ENCODE data around the gene PRKCE.

Gene PRKCE

DNA sequence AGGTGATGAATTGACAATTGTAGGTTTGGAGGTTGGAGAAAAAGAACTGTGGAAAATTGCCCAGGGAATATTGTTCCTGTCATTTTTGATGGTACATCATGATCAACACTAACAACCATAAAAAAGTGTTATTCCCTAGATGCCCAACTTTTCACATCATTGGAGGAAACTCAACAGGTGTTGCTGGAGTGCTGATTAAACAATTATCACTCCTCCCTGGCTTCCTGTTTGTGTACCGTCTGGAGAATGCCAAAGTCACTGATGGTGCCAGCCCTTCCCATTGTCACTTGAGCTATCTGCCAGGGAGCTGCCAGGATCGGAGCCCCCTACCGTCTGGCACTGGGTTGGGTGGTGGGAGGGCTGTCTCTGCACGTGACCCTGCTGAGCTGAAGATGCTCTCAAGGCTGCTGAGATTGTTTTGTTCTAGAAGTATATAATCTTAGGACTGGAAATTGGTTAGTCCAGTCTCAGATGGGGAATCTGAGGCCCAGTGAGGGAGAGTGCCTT lies 156.9 kb downstream of the PRKCE start:
- DNase-seq (ENCODE audit: low spot score), result no peak

- DNase-seq (ENCODE audit: low spot score), result no peak
Observed at GRCh38 chr2:45809205-45809604, 157.7 kb downstream of the PRKCE start.

DNA sequence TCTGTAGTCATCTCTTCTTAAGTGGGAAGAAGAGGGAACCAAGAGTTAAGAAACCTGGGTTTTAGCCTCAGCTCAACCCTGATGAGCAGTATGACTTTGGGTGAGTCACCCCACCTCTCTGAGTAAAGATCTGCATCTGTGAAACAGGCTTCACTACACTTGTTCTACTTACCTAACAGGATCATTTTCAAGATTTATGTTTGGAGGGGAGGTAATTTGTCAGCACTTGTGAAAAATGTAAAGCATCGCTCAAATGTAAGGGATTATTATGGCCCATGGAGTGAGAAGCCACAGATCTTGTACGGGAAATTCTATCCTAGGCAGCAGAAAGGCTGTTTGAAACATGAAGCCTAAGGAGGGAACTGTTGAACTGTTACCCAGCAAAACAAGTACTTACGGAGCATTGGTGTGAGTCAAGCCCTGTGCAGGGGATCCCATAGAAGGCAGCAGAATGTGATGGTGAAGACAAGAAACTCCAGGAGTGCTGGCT lies 160.6 kb downstream of the PRKCE start:
- DNase-seq (ENCODE audit: low spot score), result no peak

DNA sequence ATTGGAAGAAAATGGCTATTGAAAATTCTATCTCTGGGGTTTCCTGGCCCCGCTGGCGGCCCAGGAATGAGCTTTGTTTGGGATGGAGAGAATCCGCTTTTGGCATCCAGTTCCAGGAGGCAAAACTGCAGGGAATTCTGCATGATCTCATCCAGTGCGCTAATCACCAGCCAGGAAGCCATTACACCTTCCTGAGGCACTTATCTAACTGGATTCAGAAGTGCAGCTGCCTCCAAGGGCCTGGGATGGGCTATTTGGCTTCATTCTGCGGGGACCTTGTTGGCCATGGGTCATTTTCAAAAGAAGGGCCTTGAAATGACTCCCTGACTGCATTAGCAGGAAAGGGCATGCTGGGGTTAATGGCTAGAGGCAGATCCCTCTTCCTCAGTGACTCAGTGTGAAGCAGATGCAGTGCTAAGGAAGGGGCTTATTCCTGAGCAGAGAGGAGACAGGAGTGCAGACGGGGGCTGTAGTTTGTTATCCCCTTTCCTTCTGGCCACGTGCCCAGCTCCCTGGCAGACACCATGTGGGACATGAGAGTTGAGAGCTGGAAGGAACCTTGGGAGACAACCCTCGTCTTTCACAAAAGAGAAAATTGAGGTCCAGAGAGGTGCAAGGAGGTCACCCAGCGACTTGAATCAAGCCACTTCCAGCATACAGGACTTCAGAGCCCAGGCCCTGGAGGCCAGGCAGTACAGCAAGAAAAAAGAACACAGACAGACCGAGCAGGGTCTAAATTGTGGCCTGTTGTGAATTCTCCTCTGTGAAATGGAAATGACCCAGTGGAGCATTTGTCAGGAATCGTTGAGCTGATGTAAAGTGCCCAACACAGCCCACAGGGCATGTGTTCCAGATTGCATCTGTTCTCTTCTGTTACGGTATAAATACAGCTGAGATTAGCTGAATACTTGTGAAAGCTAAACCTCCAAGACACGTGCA lies 161.8 kb downstream of the PRKCE start:
- DNase-seq (ENCODE audit: low spot score), result no peak

DNA sequence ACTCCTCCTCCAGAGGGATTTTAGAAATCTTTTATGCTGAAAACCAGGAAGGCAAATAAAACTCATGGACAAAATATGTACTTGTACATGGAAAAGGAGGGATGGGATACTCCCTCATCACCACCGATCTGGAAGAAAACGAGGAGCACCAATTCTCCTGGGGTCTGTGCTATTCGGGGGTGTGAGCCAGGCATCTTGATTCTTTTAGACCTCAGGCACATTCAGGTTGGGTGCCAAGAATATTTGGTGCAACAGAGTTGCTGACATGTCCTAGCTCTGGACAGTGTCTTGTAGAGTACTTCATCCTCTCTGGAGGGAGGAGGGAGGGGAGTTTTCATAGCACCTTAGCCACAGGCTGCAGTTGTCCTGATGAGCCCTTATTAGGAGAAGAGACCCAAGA lies 163.0 kb downstream of the PRKCE start:
- DNase-seq (ENCODE audit: low spot score), result no peak

- no peak for DNase-seq (ENCODE audit: low spot score)
Observed at GRCh38 chr2:45814951-45815621, 163.6 kb downstream of the PRKCE start.

- no peak for DNase-seq (ENCODE audit: low spot score)
Observed at GRCh38 chr2:45816272-45816671, 164.8 kb downstream of the PRKCE start.

DNA sequence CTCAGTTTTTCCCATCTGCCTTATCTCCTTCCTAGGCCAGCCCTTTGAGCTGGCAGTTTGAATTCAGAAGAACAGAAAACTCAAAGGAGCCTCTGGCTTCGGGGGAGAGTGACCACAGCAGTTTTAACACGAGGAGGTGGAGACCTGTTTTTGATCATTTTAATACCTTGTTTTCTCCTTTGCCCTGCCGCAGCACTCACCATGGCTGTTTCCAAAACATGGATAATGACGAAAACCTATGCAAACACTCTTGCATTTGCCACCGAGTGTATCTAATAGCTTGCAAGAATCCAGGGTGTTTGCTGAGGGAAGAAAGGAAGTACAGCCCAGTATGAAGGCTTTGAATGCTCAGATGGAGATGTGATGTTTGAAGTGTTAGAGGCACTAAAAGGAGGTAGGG lies 167.1 kb downstream of the PRKCE start:
- no peak for DNase-seq (ENCODE audit: low spot score)

DNA sequence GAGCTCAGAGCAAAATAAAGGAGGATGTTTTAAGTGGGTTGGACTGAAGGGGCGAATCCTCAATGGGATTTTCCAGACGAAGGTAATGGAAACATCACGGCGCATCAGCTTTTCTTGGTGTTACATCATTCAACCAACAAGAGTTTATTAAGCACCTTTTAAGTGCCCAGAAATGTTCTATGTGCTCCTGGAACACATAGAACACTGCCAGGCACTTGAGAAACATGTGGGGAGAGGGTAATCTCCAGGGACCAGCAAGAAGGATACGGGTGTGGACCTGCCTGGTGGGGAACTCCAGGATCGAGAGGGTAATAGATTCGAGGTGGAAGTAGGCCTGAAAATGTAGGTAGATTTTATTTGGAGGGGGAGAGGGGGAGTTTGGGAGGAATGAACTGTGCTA lies 168.6 kb downstream of the PRKCE start:
- no peak for DNase-seq (ENCODE audit: low spot score)

- DNase-seq (ENCODE audit: low spot score), result no peak
Observed at GRCh38 chr2:45821558-45822271, 170.2 kb downstream of the PRKCE start.

DNA sequence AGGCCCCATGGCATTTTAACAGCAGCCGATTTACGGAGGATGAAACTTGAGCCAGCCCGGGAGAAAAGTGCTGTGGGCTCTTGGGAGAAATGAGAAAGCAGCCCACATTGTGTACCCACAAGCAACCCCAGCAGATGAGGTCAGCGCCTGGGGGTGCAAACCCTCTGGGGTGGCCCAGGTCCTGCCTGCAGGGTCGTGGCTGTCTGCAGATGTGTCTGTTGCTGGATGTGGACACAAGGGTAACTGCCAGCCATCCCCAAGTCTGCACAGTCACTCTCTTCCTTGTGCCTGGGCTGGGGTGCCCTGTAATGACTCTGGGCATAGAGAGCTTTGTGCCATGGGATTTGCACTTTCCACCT lies 170.8 kb downstream of the PRKCE start:
- no peak for DNase-seq (ENCODE audit: low spot score)

- peak; percentile 80 for DNase-seq (ENCODE audit: low spot score)
Observed at GRCh38 chr2:45823723-45824206, 172.3 kb downstream of the PRKCE start.

DNA sequence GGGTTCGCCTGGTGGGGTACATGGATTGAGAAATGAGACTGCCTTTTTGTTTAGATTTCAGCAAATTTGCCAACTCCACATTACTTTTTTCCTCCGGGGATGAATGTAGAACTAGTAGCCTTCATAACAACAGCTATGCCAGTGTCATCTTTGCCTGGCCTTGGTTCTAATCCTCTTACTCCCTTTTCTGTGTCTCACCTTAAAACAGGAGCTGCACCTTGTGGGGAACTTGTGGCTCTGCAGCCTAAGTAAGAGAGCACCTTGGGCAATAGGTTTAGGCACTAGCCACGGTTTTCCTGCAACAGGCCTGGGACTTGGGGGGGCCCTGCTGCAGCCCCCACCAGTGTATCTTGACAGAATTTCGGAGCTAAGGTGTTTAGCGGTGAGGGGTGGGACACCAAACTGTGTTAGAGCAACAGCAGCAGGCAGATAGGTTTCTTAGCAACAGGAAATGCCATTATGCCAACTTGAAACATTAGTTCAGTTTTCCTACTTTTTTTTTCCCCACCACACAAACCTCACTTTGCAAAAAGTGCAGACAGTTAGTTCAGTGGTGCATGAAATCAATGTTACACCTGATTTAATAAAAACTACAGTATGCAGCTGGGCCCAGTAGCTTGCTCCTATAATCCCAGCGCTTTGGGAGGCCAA lies 173.7 kb downstream of the PRKCE start:
- no peak for DNase-seq (ENCODE audit: low spot score)

DNA sequence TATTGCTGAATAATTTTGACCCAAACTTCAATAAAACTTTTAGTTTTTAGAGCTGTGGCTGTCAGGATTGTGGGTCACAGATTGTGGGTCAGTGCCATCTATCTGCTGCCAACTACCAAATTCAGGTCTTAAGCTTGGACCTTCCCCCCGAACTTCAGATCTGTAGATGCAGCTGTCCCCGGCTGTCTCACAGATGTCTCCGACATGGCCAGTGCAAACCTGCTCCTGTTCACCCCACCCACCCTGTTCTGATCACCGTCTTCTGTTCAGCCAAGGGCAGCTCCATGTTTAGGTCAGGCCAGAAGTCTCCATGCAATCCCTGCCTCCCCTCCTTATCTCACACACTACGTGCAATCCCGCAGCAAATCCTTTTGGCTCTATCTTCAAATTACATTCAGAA lies 175.0 kb downstream of the PRKCE start:
- no peak for DNase-seq (ENCODE audit: low spot score)

GRCh38 chr2:45826884-45827635 lies 175.6 kb downstream of the PRKCE start:
- no peak for DNase-seq (ENCODE audit: low spot score)

GRCh38 chr2:45830322-45830721 lies 178.8 kb downstream of the PRKCE start:
- DNase-seq (ENCODE audit: low spot score), result no peak

DNA sequence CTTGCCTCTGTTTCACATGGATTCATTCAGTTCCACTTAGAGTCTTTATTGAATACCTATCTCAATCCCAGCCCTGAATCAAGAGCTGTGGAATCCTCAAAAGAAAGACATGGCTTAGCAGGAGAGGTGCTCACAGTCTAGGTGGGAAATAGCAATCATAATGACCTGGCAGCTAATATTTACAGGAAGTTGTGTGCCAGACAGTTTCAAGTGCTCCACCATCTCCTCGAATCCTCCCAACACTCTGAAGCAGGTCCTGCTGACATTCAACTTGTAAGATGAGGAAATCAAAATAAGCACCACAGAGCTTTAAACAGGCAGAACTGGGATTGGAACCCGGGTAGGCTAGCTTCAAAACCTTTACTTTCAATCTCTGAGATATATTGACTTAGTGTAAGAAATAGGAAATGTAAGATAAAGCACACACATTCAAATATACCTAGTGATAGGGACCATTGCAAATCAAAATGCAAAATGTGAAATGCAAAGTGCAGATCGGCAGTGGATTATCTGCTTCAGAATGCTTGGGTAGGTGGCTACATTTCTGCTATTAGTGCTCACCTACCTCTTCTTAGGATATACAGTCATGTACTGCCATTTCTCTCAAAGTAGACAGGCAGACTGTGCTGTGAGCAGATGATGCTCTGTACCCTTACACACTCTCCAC lies 182.0 kb downstream of the PRKCE start:
- DNase-seq (ENCODE audit: low spot score), result no peak

DNA sequence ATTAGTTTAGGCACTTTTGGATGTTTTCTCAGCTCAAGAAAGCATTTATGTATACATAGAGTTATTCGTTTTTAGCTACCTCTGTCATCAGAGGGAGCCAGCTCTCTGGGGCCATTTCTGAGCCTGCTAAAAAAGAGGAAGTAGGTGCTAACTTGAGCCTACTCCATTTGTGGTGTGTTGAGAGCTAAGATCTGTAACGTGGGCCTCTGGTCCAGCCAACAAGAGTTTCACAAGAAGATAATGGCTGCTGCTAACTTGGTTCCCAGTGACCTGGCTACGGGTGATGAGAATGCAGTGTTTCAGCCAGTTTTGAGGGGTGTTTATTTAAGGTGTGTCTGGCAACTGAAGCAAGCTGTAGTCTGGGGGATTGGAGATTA lies 182.5 kb downstream of the PRKCE start:
- DNase-seq (ENCODE audit: low spot score), result no peak

DNA sequence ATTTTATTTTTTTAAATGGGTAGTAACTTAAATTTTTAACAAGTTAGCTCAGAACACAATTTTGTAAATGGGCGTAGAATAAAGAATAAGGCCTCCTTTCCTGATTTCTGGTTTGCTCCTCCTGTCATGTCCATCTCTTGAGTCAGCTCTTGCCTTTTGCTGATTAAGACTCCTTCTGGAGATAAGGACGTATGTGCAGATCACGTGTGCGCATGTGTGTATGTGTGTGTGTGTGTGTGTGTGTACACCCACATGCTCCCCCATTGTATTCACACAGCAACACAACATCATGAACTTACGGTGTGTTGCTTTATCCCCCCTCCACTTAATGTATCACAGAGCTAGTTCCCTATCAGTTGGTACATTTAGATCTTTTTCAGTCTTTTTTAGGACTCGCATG lies 182.9 kb downstream of the PRKCE start:
- DNase-seq (ENCODE audit: low spot score), result no peak

DNA sequence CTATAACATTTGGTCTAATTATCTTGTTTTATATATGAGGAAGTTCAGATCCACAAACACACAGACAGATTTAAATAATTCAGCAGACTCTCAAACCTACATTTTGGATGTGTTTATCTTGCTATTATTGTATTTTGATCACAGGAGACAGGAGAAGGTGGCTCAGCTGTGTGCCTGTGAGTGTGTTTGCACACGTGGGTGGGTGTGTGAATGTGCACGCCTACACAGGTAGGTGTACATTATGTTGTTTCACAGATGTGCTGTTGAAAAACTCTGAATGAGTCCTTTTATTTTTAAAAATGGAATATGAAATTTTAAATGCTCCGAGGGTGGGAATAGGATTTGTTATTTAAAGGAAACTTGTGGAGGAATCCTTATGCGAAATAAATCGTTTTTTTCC lies 183.4 kb downstream of the PRKCE start:
- DNase-seq (ENCODE audit: low spot score), result no peak

DNA sequence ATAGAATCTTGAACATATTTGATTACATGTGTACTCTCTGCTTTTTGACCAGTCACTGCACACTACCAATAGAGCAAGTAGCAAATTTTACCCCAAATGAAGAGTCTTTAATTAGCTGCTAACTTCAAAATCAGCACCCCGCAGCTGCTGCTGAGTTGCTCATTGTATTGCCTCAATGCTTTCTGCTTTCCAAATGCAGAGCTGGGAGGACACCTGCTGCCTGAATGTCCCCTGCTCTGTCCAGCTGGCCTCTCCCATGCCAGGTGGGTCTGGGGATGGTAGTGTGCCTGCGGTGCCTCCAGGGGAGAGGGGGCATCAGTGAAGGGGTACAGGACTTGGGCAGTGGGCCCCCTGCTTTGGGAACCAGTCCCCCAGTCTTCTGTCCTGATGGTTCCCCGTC lies 184.8 kb downstream of the PRKCE start:
- DNase-seq (ENCODE audit: low spot score), result no peak
